HG03060 (cell line): Measurements from ENCODE around the gene WDR44.
"Not testable (repeated sequence)": the region's sequence is repeated elsewhere in the genome, so short reads cannot be mapped to it uniquely, and the experiment has no call there.

Source experiments
- ATAC-seq: cut with Tn5 transposase; IDR thresholded peaks from one replicate; pipeline ENCODE4 v1.9.1; 2021; ENCODE audit warnings: low read depth, moderate number of reproducible peaks; ENCODE audit not compliant: unreplicated experiment

Gene WDR44

DNA sequence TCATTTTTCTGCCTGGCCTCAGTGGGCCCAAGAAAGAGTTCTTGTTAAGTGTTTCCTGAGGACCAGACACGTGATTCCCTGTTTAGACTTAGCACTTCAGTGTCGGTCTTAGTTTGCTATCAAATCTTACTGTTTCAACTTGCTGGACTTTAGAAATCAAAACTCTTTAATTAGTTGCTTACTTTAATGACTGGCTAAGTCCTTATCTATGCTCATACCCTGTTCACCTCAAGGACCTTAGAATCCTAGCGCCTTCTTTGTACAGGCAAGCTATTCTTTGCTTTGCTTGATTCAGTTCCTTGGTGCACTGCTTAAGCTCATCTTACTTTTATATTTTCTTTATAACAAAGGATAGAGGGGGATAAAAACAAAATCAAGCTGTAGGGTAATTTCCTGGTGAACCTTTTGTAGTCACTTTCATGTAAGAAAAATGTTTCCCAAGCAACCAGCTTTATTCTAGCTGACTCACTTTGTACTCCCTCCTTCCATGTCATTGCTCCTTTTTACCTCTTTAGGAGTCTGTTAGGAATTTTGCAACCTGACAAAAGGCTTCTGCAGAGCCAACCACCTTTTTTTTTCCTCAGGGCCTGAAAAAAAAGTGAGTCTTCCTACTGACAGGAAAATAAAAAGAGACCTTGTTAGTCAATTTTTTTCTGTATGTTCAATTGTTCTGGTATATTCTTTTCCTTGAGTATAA, 14.7 kb downstream of the WDR44 start:
- ATAC-seq, result no peak

GRCh38 chrX:118364261-118364660, 18.4 kb downstream of the WDR44 start:
- no peak for ATAC-seq

DNA sequence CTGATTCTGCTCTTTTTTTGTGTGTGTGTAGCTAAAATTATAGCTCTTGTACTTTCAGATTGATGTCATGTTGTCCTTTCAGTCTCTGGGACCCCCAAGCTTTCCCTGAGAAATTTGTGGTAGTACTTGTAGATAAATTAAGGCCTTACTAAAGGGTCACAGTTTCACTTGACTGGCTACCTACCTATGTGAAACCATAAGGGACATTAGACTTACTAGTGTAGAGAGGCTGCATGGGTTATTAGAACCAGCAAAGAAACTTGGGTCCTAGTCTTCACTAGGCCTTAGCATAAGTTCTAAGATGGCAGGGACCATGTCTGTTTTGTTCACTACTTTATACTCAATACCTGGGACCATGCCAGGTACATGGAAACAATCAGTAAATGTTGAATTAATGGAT, 21.4 kb downstream of the WDR44 start:
- ATAC-seq, result no peak

GRCh38 chrX:118368398-118368797, 22.5 kb downstream of the WDR44 start:
- no peak for ATAC-seq

- ATAC-seq, result no peak
Measured at GRCh38 chrX:118370921-118371624, 25.2 kb downstream of the WDR44 start.

- ATAC-seq, result no peak
Measured at GRCh38 chrX:118373538-118373937, 27.6 kb downstream of the WDR44 start.

DNA sequence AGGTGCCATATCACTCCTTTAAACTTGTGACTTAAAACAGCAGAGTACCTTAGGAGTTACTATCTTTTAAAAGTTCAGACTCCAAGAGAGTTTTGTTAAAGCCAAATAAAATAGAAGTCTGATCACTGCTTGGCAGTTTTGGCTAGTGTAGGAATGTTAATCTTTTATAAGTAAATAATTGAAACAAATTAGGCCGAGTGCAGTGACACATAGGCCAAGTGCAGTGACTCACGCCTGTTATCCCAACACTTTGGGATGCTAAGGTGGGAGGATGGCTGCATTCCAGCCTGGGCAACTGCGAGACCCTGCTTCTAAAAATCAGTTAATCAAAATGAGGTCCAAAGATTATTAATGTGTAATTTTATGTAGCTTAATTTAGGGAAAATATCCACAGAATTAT, 37.2 kb downstream of the WDR44 start:
- no peak for ATAC-seq

GRCh38 chrX:118392716-118393115, 46.8 kb downstream of the WDR44 start:
- no peak for ATAC-seq

GRCh38 chrX:118396113-118396512, 50.2 kb downstream of the WDR44 start:
- no peak for ATAC-seq

GRCh38 chrX:118418811-118419251, 72.9 kb downstream of the WDR44 start:
- ATAC-seq, result no peak

DNA sequence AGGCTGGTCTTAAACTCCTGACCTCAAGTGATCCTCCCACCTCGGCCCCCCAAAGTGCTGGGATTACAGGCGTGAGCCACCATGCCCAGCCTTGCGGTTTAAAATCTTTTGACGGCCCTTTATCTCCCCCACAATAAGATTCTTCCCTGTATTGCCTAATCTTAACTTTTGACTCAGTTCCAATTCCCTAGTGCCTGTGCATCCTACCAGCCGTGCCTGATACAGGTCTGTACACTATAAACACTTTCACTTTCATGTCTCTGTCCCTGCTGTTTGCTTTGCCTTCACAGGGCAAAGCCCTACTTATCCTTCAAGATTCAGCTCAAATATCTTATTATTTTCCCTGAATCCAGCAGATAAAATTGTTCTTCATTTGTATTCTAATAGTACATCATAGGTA, 74.6 kb downstream of the WDR44 start:
- no peak for ATAC-seq

DNA sequence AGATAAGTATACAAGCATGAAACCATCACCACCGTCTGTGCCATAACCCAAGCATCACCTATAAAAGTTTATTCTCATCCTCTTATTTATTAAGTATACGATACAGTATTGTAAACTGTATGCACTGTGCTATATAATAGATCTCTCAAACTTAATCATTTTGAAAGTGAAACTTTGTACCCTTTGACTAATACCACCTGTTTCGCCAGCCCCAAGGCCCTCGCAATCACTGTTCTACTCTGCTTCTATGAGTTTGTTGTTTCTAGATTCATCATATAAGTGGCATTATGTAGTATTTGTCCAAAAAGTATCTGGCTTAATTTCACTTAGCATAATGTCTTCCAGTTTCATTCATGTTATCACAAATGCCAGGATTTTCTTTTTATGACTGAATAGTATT, 77.7 kb downstream of the WDR44 start:
- peak; percentile 99 for ATAC-seq

DNA sequence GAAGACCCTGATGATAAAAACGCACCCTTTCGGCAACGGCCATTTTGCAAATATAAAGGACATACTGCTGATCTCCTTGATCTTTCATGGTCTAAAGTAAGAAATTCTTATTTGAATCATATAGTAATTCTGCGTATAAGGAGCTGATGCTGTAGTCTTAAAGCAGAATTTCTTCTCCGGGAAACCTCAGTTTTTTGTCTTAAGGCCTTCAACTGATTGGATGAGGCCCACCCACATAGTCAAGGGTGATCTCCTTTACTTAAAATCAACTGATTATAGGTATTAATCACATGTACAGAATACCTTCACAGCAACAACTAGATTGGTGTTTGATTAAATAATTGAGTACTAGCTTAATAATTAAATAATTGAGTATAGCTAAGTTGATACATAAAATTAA, 86.9 kb downstream of the WDR44 start:
- no peak for ATAC-seq

DNA sequence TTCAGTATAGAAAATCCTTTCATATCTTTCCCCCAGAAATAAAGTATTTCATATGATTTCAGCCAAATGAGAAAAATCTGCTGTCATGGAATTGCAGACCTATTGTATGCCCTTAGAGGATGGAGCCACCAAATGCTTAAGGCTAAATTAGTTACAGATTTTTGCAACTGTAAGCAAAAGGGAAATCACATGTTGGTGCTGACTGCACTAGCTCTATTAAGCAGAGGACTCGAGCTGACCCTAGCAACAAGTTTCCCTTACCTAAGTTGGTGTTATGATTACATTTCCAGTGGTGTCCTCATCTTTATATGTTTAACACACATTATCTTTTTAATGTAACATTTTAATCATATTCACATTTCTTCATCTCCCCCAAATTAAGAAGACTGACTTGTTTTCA, 91.4 kb downstream of the WDR44 start:
- ATAC-seq, result no peak

- no peak for ATAC-seq
Measured at GRCh38 chrX:118448273-118448783, 102.4 kb downstream of the WDR44 start.

DNA sequence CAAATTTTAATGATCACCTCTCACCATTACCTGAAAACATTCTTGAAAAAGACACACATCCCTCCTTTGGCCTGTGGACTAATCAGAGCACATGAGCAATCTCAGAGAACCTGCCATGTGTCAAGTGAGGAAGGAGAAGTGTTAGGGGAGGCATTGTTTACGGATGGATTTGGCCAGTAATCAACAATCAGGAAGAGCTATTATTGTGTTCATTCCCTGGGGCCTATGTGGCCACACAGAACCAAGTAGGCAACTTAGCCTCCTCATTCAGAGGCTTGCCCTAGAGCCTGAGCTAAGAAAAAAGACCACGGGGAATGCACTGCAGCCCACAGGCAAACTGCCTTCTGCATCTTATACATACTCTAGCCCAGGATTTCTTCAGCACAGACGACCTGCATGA, 109.1 kb downstream of the WDR44 start:
- no peak for ATAC-seq

- ATAC-seq, result no peak
Measured at GRCh38 chrX:118459494-118459893, 113.6 kb downstream of the WDR44 start.

GRCh38 chrX:118464501-118464900, 118.6 kb downstream of the WDR44 start:
- ATAC-seq, result no peak

DNA sequence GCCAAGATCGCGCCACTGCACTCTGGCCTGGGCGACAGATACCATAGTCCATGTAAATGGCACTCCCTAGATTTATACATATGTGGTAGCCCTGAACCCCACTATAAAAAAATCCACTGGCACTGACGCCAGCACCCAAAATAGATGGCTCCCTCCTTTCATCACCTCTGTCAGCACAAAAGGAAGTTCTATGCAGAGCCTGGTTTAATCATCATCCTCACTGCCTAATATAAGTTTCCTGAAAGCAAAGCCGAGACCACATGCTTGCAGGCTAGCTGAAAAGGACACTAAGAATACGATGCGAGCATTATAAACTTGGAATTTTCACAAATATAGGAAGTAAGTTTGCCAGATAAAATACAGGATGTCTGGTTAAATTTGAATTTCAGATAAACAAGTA, 122.2 kb downstream of the WDR44 start:
- no peak for ATAC-seq

DNA sequence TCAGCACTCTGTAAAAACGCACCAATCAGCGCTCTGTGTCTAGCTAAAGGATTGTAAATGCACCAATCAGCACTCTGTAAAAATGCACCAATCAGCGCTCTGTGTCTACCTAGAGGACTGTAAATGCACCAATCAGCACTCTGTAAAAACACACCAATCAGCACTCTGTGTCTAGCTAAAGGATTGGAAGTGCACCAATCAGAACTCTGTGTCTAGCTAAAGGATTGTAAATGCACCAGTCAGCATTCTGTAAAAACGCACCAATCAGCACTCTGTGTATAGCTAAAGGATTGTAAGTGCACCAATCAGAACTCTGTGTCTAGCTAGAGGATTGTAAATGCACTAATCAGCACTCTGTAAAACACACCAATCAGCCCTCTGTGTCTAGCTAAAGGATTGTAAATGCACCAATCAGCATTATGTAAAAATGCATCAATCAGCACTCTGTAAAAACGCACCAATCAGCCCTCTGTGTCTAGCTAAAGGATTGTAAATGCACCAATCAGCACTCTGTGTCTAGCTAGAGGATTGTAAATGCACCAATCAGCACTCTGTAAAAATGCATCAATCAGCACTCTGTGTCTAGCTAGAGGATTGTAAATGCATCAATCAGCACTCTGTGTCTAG, 124.9 kb downstream of the WDR44 start:
- ATAC-seq, result not testable (repeated sequence)

DNA sequence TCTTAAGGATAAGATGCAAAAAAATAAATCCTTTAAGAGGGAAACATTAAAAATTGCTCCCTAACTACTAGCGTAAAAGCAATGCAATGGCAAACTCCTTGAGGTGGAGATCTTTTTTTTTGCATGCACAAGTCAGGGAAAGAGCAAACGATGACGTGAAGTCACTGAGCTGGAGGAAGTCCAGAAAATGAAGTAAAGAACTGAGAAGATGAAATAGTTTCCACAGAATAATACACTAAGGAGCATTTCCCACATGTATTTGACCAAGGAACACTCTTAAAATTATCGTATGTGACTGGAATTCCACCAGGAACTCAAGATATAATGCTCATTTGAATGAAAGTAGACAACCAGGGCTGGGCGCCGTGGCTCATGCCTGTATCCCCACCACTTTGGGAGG, 128.7 kb downstream of the WDR44 start:
- ATAC-seq, result no peak

GRCh38 chrX:118475903-118476302, 130.0 kb downstream of the WDR44 start:
- ATAC-seq, result no peak
